ENCODE data around the gene TMEM156.
"Not testable (repeated sequence)": the region's sequence is repeated elsewhere in the genome, so short reads cannot be mapped to it uniquely, and the experiment has no call there.

The TMEM156 gene

DNA sequence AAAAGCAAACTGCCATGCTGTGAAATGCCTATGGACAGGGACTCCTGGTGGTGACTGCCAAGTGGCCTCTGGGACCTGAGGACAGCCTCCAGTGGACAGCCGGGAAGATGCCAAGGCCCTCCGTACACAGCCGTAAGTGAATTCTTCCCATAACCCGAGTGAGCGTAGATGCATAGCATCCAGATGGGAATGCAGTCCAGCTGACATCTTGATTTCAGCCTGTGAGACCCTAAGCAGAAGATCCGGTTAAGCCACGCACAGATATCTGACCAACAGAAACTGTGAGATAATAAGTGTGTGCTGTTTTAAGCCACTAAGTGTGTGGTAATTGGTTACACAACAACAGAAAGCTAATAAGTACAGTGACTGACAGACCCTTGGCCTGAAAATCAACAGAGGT, 55.9 kb downstream of the TMEM156 start:
- no peaks in the 10 kb centered on the region for H3K27me3 Mint-ChIP-seq
- peaks cover 2 to 4% of the 10 kb centered on the region in 2 donors for H3K4me1 Mint-ChIP-seq
- no peaks in the 10 kb centered on the region for H3K9me3 Mint-ChIP-seq
- no peak overlapping the region for H3K27ac Mint-ChIP-seq
- DNase-seq (no peak), ATAC-seq (replicated peaks) (no peak)
- peaks cover 6 to 11% of the 10 kb centered on the region in 2 donors for H3K36me3 Mint-ChIP-seq
- H3K4me3 Mint-ChIP-seq: no peak overlapping the region

- no peak for DNase-seq
- peaks cover 26 to 52% of the 10 kb centered on the region in 2 donors for H3K36me3 Mint-ChIP-seq
- H3K27ac Mint-ChIP-seq: no peak overlapping the region
- peaks cover 6% of the 10 kb centered on the region in 2 donors for H3K4me1 Mint-ChIP-seq
- ATAC-seq (replicated peaks): no peak
- H3K4me3 Mint-ChIP-seq: no peak overlapping the region
- no peaks in the 10 kb centered on the region for H3K27me3 Mint-ChIP-seq
- no peaks in the 10 kb centered on the region for H3K9me3 Mint-ChIP-seq
These were observed 63.5 kb downstream of the TMEM156 start for GRCh38 chr4:38968668-38969067.

GRCh38 chr4:38967260-38968095, 64.7 kb downstream of the TMEM156 start:
- no peak overlapping the region for H3K4me3 Mint-ChIP-seq
- H3K36me3 Mint-ChIP-seq: peaks cover 26 to 52% of the 10 kb centered on the region in 2 donors
- DNase-seq: no peak

DNA sequence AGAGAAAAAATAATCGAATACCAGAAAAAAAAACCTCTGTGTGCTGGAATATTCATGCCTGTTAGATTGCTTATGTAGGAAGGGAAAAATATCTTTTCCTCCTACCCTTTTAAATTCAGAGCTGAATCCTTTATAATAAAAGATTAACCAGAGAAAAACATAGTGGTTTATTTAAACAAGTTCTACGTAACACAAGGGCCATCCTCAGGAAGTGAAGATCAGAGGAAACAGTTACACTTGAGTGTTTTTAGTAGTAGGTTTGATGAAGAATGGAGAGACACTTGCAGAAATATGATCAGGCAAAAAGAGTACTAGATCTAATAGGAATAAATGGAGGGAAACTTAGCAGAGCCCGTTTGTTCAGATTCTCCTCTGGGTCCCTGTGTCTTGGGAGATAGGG, 66.3 kb downstream of the TMEM156 start:
- H3K4me3 Mint-ChIP-seq: no peak overlapping the region
- H3K9me3 Mint-ChIP-seq: peaks cover 0 to 3% of the 10 kb centered on the region in 2 donors
- no peak for DNase-seq
- H3K4me1 Mint-ChIP-seq: peaks cover 4 to 6% of the 10 kb centered on the region in 2 donors
- H3K36me3 Mint-ChIP-seq: peaks cover 26 to 52% of the 10 kb centered on the region in 2 donors
- no peak for ATAC-seq (replicated peaks)
- no peak overlapping the region for H3K27ac Mint-ChIP-seq
- H3K27me3 Mint-ChIP-seq: no peaks in the 10 kb centered on the region

More at GRCh38 chr4:38967260-38968095, 64.7 kb downstream of the TMEM156 start:
- Mint-ChIP-seq H3K9me3 (no peaks in the 10 kb centered on the region), H3K27me3 (no peaks in the 10 kb centered on the region), H3K27ac (no peak overlapping the region), H3K4me1 (peaks cover 6% of the 10 kb centered on the region in 2 donors)
- no peak for ATAC-seq (replicated peaks)

- no peak for ATAC-seq (replicated peaks)
- H3K36me3 Mint-ChIP-seq: peaks cover 23 to 47% of the 10 kb centered on the region in 2 donors
- H3K4me3 Mint-ChIP-seq: no peak overlapping the region
- H3K9me3 Mint-ChIP-seq: peaks cover 0 to 3% of the 10 kb centered on the region in 2 donors
- no peak for DNase-seq
- no peaks in the 10 kb centered on the region for H3K27me3 Mint-ChIP-seq
- H3K4me1 Mint-ChIP-seq: peaks cover 4 to 6% of the 10 kb centered on the region in 2 donors
- no peak overlapping the region for H3K27ac Mint-ChIP-seq
These were observed 67.0 kb downstream of the TMEM156 start for GRCh38 chr4:38964942-38965775.

DNA sequence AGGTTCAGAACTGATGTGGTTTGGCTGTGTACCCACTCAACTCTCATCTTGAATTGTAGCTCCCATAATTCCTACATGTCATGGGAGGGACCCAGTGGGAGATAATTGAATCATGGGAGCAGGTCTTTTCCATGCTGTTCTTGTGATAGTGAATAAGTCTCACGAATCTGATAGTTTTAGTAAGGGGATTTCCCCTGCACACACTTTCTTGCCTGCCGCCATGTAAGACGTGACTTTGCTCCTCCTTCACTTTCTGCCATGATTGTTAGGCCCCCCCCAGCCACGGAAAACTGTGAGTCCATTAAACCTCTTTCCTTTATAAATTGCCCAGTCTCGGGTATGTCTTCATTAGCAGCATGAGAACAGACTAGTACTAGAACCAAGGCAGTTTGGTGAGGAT, 73.0 kb downstream of the TMEM156 start:
- not testable (repeated sequence) for H3K4me3 Mint-ChIP-seq; H3K9me3 Mint-ChIP-seq; DNase-seq; ATAC-seq (replicated peaks); H3K27ac Mint-ChIP-seq; H3K36me3 Mint-ChIP-seq; H3K27me3 Mint-ChIP-seq
- H3K4me1 Mint-ChIP-seq: peaks cover 2 to 14% of the 10 kb centered on the region in 2 donors

- ATAC-seq (replicated peaks) (no peak), DNase-seq (no peak)
- Mint-ChIP-seq H3K27ac (no peak overlapping the region), H3K9me3 (peaks cover 9% of the 10 kb centered on the region in 2 donors), H3K4me3 (no peak overlapping the region), H3K4me1 (peaks cover 0 to 17% of the 10 kb centered on the region in 2 donors), H3K27me3 (peaks cover 2 to 3% of the 10 kb centered on the region in 2 donors), H3K36me3 (peaks cover 0 to 3% of the 10 kb centered on the region in 2 donors)
These were observed 73.6 kb downstream of the TMEM156 start for GRCh38 chr4:38958453-38959190.

GRCh38 chr4:38957893-38958292, 74.3 kb downstream of the TMEM156 start:
- peaks cover 0 to 20% of the 10 kb centered on the region in 2 donors for H3K4me1 Mint-ChIP-seq
- DNase-seq (no peak), ATAC-seq (replicated peaks) (no peak)
- H3K4me3 Mint-ChIP-seq: no peak overlapping the region
- H3K9me3 Mint-ChIP-seq: peaks cover 9% of the 10 kb centered on the region in 2 donors
- no peak overlapping the region for H3K27ac Mint-ChIP-seq
- peaks cover 5 to 6% of the 10 kb centered on the region in 2 donors for H3K27me3 Mint-ChIP-seq
- peaks cover 0 to 3% of the 10 kb centered on the region in 2 donors for H3K36me3 Mint-ChIP-seq

DNA sequence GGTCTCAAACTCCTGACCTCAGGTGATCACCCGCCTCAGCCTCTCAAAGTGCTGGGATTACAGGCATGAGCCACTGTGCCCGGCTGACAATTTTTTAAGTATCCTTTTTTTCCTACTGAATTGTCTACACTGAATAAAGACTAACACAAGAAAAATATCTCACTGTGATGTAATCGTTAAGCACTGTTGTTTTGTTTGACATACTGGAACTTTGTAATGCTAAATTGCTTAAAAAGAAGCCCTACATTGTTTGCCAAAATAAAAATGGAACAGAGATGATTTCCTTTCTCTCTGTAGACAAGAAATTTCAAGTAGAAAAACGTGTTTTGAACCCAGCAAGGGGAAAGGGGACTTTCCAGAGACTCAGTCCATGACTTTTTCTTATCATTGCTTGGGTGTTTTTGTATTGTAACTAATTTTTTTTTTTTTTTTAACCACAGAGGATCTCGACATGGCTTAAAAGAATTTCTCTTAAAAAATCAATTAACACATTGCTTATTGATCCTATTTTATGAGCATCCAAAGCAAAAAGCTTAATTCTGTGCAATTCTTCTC, 74.9 kb downstream of the TMEM156 start:
- H3K9me3 Mint-ChIP-seq: peaks cover 9% of the 10 kb centered on the region in 2 donors
- H3K4me3 Mint-ChIP-seq: no peak overlapping the region
- H3K4me1 Mint-ChIP-seq: peaks cover 0 to 20% of the 10 kb centered on the region in 2 donors
- peaks cover 0 to 3% of the 10 kb centered on the region in 2 donors for H3K36me3 Mint-ChIP-seq
- no peak overlapping the region for H3K27ac Mint-ChIP-seq
- no peak for ATAC-seq (replicated peaks)
- peaks cover 5 to 6% of the 10 kb centered on the region in 2 donors for H3K27me3 Mint-ChIP-seq
- no peak for DNase-seq

- Mint-ChIP-seq H3K4me3 (no peak overlapping the region), H3K36me3 (peaks cover 0 to 3% of the 10 kb centered on the region in 2 donors), H3K27ac (no peak overlapping the region), H3K9me3 (peaks cover 5 to 9% of the 10 kb centered on the region in 2 donors), H3K4me1 (peaks cover 0 to 20% of the 10 kb centered on the region in 2 donors), H3K27me3 (peaks cover 5 to 6% of the 10 kb centered on the region in 2 donors)
- no peak for DNase-seq
- no peak for ATAC-seq (replicated peaks)
These were observed 76.3 kb downstream of the TMEM156 start for GRCh38 chr4:38955957-38956356.

DNA sequence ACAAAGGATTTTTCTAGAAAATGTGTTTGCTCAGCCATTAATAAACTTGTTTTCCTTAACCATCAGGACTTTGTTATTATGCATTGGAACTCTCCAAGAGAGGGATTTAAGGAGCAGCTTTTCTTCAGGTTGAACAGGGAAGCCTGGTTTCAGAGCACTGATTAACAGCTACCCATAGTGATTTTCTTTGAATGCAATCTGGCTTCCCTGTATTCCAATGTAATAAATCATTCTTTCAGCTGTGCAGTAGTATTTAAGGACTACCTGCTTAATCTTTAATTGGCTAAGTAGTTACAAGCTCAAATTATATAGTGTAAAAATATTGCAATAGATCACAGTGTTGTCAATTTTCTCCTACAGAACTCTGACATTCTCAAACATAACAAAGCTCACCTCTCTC, 77.5 kb downstream of the TMEM156 start:
- H3K36me3 Mint-ChIP-seq: peaks cover 0 to 3% of the 10 kb centered on the region in 2 donors
- DNase-seq (no peak), ATAC-seq (replicated peaks) (no peak)
- H3K4me3 Mint-ChIP-seq: no peak overlapping the region
- peaks cover 0 to 20% of the 10 kb centered on the region in 2 donors for H3K4me1 Mint-ChIP-seq
- H3K9me3 Mint-ChIP-seq: peaks cover 5 to 6% of the 10 kb centered on the region in 2 donors
- no peak overlapping the region for H3K27ac Mint-ChIP-seq
- H3K27me3 Mint-ChIP-seq: peaks cover 5 to 6% of the 10 kb centered on the region in 2 donors

- peaks cover 0 to 3% of the 10 kb centered on the region in 2 donors for H3K36me3 Mint-ChIP-seq
- H3K27me3 Mint-ChIP-seq: peaks cover 5 to 6% of the 10 kb centered on the region in 2 donors
- H3K9me3 Mint-ChIP-seq: peaks cover 4 to 5% of the 10 kb centered on the region in 2 donors
- DNase-seq (no peak), ATAC-seq (replicated peaks) (no peak)
- H3K4me1 Mint-ChIP-seq: peaks cover 5 to 9% of the 10 kb centered on the region in 2 donors
- no peak overlapping the region for H3K4me3 Mint-ChIP-seq
- H3K27ac Mint-ChIP-seq: no peak overlapping the region
These were observed 80.2 kb downstream of the TMEM156 start for GRCh38 chr4:38952017-38952416.

DNA sequence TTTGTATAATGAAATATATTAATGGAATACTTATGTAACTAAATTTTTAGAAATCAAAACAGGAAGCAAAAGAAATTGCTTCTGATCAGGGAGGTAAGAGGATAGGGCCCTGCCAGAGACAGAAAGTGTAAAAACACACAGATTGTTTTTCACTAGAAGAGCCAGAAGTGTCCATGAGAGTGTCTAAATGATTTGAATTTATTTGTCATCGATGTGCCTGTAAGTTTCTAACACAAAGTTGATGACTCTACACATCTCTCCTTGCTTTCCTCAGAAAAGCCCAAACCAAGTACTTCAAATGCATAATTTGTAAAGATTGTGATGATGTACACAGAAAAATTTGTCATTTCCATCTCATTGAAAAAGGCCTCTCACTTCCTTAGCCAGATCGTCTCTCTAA, 80.6 kb downstream of the TMEM156 start:
- peaks cover 0 to 1% of the 10 kb centered on the region in 2 donors for H3K36me3 Mint-ChIP-seq
- peaks cover 3% of the 10 kb centered on the region in 2 donors for H3K9me3 Mint-ChIP-seq
- H3K4me1 Mint-ChIP-seq: peaks cover 7 to 13% of the 10 kb centered on the region in 2 donors
- no peak overlapping the region for H3K27ac Mint-ChIP-seq
- DNase-seq: no peak
- peaks cover 5 to 6% of the 10 kb centered on the region in 2 donors for H3K27me3 Mint-ChIP-seq
- ATAC-seq (replicated peaks): no peak
- no peak overlapping the region for H3K4me3 Mint-ChIP-seq

All from stimulated activated naive B cell treated with anti-CD40 and anti-IgM and Interleukin-4, amounts not matched to agents 10 μg/mL and 1 μg/mL and 100 μg/mL, for 72 hours (primary cell).